ENCODE results near the gene POLE4. TPM values are rescaled to one million over a fixed set of nuclear protein-coding genes. Genes with fewer than 3 reads are reported as not detected.

Gene POLE4
- polyA plus RNA-seq, 1 of the 3 experiments (the other 2 are of a cell fraction), result 42.1 TPM

DNA sequence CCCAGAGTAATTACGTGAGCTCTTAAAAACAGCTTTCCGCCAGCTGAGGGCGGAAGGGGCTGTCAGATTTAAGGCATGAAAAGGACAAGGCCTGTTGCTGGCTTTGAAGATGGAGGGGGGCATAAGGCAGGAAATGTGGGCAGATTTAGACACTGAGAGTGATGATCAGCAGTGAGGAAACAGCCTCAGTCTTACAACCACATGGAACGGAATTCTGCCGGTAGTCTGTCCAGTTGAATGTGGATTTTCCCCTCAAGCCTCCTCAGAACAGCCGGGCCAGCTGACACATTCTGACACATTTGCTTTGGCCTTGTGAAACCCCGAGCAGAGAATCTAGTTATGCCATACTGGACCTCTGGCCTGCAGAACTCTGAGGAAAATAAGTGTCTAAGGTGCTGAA lies 16.6 kb downstream of the POLE4 start:
- ChIA-PET POLR2A (no interaction called here), CTCF (interaction anchor here (2.4 kb wide), 1 partner anchor 54 kb away, joined by 7 read pairs; no protein-coding TSS in a partner anchor)
- TF ChIP-seq, protein P1, sequence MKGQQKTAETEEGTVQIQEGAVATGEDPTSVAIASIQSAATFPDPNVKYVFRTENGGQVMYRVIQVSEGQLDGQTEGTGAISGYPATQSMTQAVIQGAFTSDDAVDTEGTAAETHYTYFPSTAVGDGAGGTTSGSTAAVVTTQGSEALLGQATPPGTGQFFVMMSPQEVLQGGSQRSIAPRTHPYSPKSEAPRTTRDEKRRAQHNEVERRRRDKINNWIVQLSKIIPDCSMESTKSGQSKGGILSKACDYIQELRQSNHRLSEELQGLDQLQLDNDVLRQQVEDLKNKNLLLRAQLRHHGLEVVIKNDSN (IDR thresholded peaks at IDR 0.05; ENCODE audit: borderline replicate concordance, low read depth), result no peak
- no peak for TF ChIP-seq POLR2AphosphoS5 (IDR thresholded peaks at IDR 0.05; ENCODE audit: low read depth, low read length)
- no peak for TF ChIP-seq EZH2phosphoT487 (IDR thresholded peaks at IDR 0.05; ENCODE audit: borderline replicate concordance, low read depth)
- no peak for TF ChIP-seq RCOR1 (IDR thresholded peaks at IDR 0.05; ENCODE audit: low read length)
- TF ChIP-seq SIN3A (IDR thresholded peaks at IDR 0.05; ENCODE audit: borderline replicate concordance, low read depth, low read length), result no peak
- TF ChIP-seq RXRA (IDR thresholded peaks at IDR 0.05; ENCODE audit: borderline replicate concordance, low read depth), result no peak
- TF ChIP-seq NRF1 (IDR thresholded peaks at IDR 0.05; ENCODE audit: low read depth, low read length), result no peak
- TF ChIP-seq, protein P2, sequence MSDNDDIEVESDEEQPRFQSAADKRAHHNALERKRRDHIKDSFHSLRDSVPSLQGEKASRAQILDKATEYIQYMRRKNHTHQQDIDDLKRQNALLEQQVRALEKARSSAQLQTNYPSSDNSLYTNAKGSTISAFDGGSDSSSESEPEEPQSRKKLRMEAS (IDR thresholded peaks at IDR 0.05; ENCODE audit: low read depth), result no peak
- H3K4me1 ChIP-seq (ENCODE audit: control insufficient read depth in 1 of 2, insufficient read depth in 2 of 2, low read depth in 1 of 2, low read length in 1 of 2), result no peaks in the 10 kb centered on the region; a peak in 1 of 4 replicates
- no peaks in the 10 kb centered on the region for H3K27me3 ChIP-seq (ENCODE audit: insufficient read depth)
- H3K36me3 ChIP-seq (replicated peaks in 1 of 2; ENCODE audit: control insufficient read depth in 1 of 2, insufficient read depth in 2 of 2, low read length in 1 of 2), result no peaks in the 10 kb centered on the region
- H3K9me2 ChIP-seq, result no peaks in the 10 kb centered on the region
- H3K4me3 ChIP-seq (ENCODE audit: low read depth in 2 of 2, low read length in 1 of 2), result no peak overlapping the region
- H3K9me3 ChIP-seq, result no peaks in the 10 kb centered on the region
- H3K4me2 ChIP-seq, result no peak overlapping the region
- WGBS (ENCODE audit: low lambda C conversion rate), result 89% methylated on average over 7 of the region's 7 CpGs
- H3K79me2 ChIP-seq (ENCODE audit: insufficient read depth), result no peaks in the 10 kb centered on the region
- no peak overlapping the region for H3K9ac ChIP-seq
- DNase-seq, result no peak
- no peaks in the 10 kb centered on the region for H3F3A ChIP-seq (replicated peaks; ENCODE audit: insufficient read depth)
- no peaks in the 10 kb centered on the region for H4K20me1 ChIP-seq (ENCODE audit: insufficient read depth)
- H2AFZ ChIP-seq (ENCODE audit: low read depth), result no peak overlapping the region
- H3K27ac ChIP-seq (ENCODE audit: low read depth in 2 of 2, low read length in 1 of 2), result no peak overlapping the region

DNA sequence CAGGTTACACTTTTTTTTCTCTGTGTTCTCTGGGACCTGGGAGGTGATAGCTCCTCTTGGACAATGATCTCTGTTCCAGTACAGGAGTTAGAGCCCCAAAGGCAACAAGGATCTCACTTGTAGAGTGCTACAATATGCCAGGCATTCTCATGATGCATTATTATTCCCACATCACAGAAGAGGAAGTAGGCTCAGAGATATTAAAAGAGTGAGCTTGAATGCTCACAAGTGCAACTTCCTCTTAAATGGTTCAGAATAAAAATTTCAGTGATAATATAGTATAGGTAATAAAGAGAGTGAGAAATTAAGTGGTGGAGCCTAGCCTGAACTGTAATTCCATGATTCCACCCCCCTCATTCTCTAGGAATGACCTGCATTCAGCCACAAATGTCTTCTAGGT lies 21.4 kb downstream of the POLE4 start:
- Histone ChIP-seq H3K27me3 (ENCODE audit: insufficient read depth) (no peaks in the 10 kb centered on the region), H3K4me3 (ENCODE audit: low read depth in 2 of 2, low read length in 1 of 2) (no peak overlapping the region), H4K20me1 (ENCODE audit: insufficient read depth) (no peaks in the 10 kb centered on the region), H3K4me2 (no peak overlapping the region), H3K9me3 (no peaks in the 10 kb centered on the region), H3K9me2 (no peaks in the 10 kb centered on the region), H3K9ac (no peak overlapping the region), H3K79me2 (ENCODE audit: insufficient read depth) (no peaks in the 10 kb centered on the region), H3F3A (replicated peaks; ENCODE audit: insufficient read depth) (no peaks in the 10 kb centered on the region), H3K27ac (ENCODE audit: low read depth in 2 of 2, low read length in 1 of 2) (no peak overlapping the region), H2AFZ (ENCODE audit: low read depth) (no peak overlapping the region), H3K4me1 (ENCODE audit: control insufficient read depth in 1 of 2, insufficient read depth in 2 of 2, low read depth in 1 of 2, low read length in 1 of 2) (peaks cover 0 to 14% of the 10 kb centered on the region in 2 experiments; a peak in 2 of 4 replicates), H3K36me3 (replicated peaks in 1 of 2; ENCODE audit: control insufficient read depth in 1 of 2, insufficient read depth in 2 of 2, low read length in 1 of 2) (no peaks in the 10 kb centered on the region)
- CTCF ChIA-PET, result interaction anchor here (1.4 kb wide), 1 partner anchor 59 kb away, joined by 8 read pairs; no protein-coding TSS in a partner anchor
- TF ChIP-seq JUND (IDR thresholded peaks at IDR 0.05) (no peak), NRF1 (IDR thresholded peaks at IDR 0.05; ENCODE audit: low read depth, low read length) (no peak), FOXM1 (IDR thresholded peaks at IDR 0.05; ENCODE audit: low read depth) (no peak), POLR2AphosphoS5 (IDR thresholded peaks at IDR 0.05; ENCODE audit: low read depth, low read length) (no peak), RFX5 (IDR thresholded peaks at IDR 0.05; ENCODE audit: low read length) (no peak), RXRA (IDR thresholded peaks at IDR 0.05; ENCODE audit: borderline replicate concordance, low read depth) (no peak)
- TF ChIP-seq, protein P1 (IDR thresholded peaks at IDR 0.05; ENCODE audit: borderline replicate concordance, low read depth), result no peak
- TF ChIP-seq, protein P3, sequence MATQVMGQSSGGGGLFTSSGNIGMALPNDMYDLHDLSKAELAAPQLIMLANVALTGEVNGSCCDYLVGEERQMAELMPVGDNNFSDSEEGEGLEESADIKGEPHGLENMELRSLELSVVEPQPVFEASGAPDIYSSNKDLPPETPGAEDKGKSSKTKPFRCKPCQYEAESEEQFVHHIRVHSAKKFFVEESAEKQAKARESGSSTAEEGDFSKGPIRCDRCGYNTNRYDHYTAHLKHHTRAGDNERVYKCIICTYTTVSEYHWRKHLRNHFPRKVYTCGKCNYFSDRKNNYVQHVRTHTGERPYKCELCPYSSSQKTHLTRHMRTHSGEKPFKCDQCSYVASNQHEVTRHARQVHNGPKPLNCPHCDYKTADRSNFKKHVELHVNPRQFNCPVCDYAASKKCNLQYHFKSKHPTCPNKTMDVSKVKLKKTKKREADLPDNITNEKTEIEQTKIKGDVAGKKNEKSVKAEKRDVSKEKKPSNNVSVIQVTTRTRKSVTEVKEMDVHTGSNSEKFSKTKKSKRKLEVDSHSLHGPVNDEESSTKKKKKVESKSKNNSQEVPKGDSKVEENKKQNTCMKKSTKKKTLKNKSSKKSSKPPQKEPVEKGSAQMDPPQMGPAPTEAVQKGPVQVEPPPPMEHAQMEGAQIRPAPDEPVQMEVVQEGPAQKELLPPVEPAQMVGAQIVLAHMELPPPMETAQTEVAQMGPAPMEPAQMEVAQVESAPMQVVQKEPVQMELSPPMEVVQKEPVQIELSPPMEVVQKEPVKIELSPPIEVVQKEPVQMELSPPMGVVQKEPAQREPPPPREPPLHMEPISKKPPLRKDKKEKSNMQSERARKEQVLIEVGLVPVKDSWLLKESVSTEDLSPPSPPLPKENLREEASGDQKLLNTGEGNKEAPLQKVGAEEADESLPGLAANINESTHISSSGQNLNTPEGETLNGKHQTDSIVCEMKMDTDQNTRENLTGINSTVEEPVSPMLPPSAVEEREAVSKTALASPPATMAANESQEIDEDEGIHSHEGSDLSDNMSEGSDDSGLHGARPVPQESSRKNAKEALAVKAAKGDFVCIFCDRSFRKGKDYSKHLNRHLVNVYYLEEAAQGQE (IDR thresholded peaks at IDR 0.05; ENCODE audit: low read depth, low read length), result no peak
- TF ChIP-seq, protein P2 (IDR thresholded peaks at IDR 0.05; ENCODE audit: low read depth), result no peak
- POLR2A ChIA-PET, result no interaction called here
- DNase-seq, result no peak
